ENCODE data around the gene SLMAP.
A peak's percentile ranks its signal among the peaks of the same experiment; 100 is the strongest.

DNA sequence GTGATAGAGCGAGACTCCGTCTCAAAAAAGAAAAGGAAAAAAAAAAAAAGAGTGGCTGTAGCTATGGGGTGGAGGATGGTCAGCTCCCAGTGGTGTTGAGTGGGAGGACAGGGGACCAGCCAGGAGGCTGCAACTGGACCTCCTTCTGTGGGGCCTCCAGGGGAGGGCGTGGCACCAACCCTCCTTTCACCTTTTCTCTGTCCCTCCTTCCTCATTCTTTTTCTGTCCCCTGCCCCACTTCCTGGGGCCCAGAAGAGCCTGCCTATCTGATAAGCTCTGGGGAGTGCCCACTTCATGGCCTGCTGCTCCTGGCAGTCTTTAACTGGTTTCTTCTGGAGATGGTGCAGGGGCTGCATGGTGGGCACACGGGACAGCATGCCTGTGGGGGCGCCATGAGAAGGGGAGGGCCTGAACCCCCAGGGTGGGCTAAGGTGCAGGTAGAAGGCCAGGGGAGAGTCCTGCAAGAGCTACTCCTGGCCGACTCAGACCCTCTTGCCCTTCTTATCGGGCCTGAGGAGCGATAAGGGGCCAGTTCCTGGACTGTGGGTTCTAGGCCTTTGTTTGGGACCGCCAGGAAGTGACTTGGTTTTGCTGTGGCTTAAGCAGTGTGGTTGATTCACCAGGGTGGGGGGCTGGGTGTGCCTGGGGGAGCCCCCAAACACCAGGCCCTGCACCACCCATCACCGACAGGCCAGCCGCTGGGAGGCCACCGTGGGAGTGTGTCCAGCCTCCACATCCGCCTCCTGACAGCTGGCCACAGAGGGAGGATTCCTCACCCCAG, 202.7 kb downstream of the SLMAP start:
- TF ChIP-seq POLR2A (IDR thresholded peaks at IDR 0.05) (no peak), CTCF (IDR thresholded peaks at IDR 0.05) (peak in 1 of 12 donors; percentile 7)
